GM21529 (cell line): Measurements from ENCODE around the gene TGFBR3L.
"Not testable (repeated sequence)": the region's sequence is repeated elsewhere in the genome, so short reads cannot be mapped to it uniquely, and the experiment has no call there.

Experiments used
- ATAC-seq: cut with Tn5 transposase; IDR thresholded peaks from one replicate; pipeline ENCODE4 v1.9.1; 2021; ENCODE audit not compliant: unreplicated experiment

TGFBR3L gene

DNA sequence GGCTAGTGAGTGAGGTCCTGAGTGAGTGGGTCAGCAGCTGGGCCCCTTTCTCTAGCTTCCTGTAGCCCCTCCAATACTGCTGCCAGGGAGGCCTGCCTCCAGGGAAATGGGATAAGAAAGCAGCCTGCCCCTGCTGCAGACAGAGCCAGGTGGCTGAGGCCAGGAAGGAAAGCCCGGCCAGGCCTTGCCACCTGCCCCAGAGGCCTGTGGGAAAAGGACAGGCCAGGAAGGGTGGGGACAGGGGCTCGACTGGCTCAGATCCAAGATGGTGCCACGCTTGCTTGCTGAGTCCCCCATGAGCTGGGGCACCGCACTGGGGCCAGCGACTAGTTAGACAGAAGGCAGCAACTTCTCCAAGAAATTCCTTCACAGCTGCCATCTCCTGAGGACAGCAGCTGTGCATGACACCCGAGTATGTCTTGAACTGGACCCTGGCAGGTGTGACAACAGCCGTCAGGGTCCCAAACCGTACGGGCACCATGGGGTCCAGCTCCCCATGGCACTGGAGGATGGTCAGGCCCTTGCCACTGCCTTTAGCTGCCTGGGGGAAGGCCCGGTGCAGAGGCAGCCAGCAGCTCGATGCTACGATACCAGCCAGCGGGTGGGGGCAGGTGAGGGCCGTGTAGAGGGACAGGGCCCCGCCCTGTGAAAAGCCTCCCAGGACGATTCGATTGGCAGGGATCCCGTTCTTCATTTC lies 35.4 kb upstream of the TGFBR3L start:
- no peak for ATAC-seq

DNA sequence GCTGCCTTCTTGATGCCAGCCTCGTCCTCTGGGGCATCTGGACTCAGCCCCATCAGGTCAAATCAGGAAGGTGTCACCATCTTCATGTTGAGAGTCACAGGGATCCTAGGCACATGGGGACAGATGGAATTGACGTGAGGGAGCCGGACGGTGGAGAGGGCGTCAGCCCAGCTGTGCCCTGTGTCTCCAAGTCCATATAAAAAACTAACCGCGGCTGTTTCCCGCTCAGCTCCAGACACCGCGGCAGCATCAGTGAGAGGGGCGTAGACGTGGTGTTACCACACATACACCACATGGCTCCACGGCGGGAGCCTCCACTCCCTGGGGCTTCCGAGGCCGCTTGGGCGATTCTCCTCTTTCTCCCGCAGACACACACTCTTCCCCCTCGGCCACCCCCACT lies 34.8 kb upstream of the TGFBR3L start:
- ATAC-seq = no peak

- ATAC-seq = no peak
Measured at GRCh38 chr19:7881910-7882309, 32.7 kb upstream of the TGFBR3L start.

DNA sequence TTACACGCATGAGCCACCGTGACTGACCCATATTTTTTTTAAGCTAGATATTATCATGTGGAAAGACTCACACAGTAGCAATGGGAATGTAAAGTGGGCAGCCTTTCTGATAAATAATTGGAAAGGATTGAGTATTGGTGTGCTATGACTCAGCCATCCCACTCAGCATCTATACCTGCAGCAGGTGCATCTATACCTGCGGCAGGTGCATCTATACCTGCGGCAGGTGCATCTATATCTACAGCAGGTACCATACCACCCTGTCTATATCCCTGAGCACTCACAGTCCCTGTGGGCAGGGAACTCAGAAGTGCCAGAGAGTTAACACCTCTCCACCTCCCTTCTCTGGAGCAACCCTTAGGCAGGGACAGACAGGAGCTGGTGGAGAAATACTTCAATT lies 31.5 kb upstream of the TGFBR3L start:
- ATAC-seq = no peak

- no peak for ATAC-seq
Measured at GRCh38 chr19:7883796-7884570, 30.6 kb upstream of the TGFBR3L start.

DNA sequence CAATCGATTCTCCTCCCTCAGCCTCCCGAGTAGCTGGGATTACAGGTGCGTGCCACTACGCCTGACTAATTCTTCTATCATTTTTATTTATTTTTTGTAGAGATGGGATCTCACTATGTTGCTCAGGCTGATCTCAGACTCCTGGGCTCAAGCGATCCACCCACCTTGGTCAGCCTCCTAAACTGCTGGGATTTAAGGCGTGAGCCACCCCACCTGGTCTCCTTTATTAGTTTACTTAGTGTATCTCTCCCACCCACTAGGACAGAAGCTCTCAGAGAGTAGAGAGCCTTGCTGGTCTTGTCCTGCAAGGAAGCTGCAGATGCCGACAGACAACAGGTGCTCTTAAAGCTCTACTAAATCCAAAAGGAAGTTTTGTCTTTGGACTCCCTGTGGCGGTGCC lies 28.8 kb upstream of the TGFBR3L start:
- ATAC-seq = no peak

- no peak for ATAC-seq
Measured at GRCh38 chr19:7887408-7888144, 27.1 kb upstream of the TGFBR3L start.

DNA sequence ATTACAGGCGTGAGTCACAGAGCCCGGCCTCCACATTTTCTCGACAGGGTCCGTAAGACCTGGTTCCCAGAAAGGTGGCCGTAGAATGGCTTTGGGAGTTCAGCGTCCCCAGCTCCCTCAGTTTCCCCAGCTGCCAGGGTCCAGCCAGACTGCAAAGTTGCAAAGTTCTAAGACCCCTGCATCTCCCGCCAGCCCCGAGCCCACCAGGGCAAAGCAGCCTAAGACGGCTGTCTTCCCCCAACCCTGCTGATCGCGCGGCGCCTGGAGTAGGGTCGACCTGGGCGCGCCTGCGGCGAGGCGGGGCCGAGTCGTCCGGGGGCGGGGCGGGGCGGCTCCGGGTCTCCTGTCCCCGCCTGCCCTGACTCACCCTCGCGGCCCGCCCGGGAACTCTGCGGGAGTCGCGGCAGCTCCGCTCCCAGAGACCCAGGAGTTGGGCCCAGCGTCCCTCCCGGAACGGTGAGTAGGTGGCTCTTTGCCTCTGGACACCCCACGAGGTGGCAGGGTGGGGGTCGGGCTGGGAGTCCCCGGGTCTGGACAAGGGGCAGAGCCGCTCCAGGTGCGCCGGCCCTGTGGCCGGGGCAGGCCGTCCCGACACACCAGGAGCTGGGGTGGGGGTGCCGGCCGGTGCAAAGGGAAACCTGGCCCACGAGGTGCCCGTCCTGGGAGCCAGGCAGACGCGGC lies 26.3 kb upstream of the TGFBR3L start, which contains the start of gene LRRC8E:
TSS of gene LRRC8E (plus strand) at position 366 of the 681 bp plus-strand sequence. CDS start 7,094 bp downstream, outside the sequence.
- no peak for ATAC-seq

DNA sequence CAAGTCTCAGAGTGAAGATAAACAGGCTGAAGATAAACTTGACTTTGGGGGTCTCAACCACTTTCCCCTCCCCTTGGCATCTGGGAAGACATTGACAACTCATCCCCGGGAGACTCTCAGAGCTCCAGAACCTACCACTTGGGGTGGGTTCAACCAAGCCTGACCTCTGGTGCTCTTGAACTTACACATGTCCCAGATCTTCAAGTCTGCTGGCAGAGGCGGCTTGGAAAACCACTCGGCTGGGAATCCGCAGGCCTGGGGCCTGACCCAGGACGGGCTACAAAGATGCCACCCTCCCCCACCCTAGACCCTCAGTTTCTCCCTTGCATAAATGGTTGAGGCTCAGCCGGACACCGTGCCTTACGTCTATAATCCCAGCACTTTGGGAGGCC lies 25.8 kb upstream of the TGFBR3L start:
- ATAC-seq = no peak

- not testable (repeated sequence) for ATAC-seq
Measured at GRCh38 chr19:7893362-7894101, 21.1 kb upstream of the TGFBR3L start.

DNA sequence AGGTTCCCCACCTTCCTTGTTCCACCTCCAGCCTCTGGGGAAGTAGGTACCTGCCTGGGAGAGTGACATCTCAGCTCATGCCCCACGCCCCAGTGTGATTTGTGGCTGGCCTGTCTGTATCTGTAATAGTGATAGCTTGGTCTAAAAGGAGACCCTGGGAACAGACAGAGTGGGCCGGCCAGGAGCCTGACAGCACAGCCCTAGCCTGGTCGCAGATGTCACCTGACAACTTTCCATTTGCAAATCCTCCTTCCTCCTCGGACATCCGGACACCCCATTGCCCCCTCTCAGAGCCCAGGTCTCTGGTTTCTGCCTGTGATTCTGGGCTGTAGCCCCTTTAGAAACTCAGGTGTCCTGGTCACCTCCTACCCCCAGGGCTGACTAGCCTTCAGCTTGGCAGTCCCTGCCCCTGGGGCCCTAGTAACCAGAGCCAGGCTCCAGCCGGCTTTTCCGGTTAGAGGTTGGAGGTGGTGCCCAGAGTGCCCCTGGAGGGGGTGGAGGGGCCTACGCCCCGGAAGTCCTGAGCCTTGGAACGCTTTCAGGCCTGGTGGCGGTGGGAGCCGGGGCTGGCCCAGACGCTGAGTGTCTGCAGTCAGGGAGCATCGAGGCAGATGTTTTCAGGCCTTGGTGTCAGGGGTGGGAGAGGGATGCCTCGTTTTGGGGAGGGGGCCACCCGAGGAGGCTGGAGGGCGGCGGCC lies 19.9 kb upstream of the TGFBR3L start:
- ATAC-seq = no peak

DNA sequence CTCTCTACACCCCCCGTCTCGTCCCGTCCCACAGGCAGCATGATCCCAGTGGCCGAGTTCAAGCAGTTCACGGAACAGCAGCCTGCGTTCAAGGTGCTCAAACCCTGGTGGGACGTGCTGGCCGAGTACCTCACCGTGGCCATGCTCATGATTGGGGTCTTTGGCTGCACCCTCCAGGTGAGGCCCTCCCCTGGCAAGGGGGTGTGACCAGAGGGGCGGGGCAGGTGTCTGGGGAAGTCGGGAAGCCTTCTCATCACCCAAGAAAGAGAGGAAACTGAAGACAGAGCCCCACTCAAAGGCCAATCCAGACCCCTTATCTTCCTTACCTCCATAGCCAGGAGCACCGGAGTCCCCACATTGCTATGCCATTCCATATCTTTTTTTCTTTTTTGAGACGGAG lies 19.1 kb upstream of the TGFBR3L start:
- ATAC-seq = no peak

- ATAC-seq = no peak
Measured at GRCh38 chr19:7897292-7897691, 17.3 kb upstream of the TGFBR3L start.

DNA sequence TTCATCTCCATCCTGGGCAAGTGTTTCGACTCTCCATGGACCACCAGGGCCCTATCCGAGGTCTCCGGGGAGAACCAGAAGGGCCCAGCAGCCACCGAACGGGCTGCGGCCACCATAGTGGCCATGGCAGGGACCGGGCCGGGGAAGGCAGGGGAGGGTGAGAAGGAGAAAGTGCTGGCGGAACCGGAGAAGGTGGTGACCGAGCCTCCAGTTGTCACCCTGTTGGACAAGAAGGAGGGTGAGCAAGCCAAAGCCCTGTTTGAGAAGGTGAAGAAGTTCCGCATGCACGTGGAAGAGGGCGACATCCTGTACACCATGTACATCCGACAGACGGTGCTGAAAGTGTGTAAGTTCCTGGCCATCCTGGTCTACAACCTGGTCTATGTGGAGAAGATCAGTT lies 15.7 kb upstream of the TGFBR3L start:
- ATAC-seq = no peak

DNA sequence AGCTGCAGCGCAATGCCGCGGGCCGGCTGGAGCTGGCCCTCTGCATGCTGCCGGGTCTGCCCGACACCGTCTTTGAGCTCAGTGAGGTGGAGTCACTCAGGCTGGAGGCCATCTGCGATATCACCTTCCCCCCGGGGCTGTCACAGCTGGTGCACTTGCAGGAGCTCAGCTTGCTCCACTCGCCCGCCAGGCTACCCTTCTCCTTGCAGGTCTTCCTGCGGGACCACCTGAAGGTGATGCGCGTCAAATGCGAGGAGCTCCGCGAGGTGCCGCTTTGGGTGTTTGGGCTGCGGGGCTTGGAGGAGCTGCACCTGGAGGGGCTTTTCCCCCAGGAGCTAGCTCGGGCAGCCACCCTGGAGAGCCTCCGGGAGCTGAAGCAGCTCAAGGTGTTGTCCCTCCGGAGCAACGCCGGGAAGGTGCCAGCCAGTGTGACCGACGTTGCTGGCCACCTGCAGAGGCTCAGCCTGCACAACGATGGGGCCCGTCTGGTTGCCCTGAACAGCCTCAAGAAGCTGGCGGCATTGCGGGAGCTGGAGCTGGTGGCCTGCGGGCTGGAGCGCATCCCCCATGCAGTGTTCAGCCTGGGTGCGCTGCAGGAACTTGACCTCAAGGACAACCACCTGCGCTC lies 14.8 kb upstream of the TGFBR3L start:
- no peak for ATAC-seq

GRCh38 chr19:7900401-7900870 lies 14.2 kb upstream of the TGFBR3L start:
- no peak for ATAC-seq

DNA sequence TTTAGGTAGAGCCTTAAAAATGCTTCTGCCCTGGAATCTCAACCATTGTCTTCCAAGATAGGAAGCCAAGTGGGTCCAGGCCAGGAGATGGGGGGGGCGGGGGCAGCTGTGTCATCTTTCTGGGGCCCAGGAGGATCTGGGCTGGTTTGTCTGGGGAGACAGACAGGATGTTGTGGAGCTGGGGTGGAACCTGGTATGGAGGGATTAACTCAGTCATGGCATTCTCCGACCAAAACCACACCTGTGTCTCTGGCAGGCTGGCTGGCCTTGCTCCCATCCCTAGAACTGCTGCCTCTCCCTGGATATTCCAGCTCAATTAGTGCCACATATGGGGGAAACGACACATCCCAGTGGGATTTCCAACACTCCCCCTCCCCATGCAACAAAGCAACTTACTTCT lies 13.7 kb upstream of the TGFBR3L start:
- no peak for ATAC-seq

DNA sequence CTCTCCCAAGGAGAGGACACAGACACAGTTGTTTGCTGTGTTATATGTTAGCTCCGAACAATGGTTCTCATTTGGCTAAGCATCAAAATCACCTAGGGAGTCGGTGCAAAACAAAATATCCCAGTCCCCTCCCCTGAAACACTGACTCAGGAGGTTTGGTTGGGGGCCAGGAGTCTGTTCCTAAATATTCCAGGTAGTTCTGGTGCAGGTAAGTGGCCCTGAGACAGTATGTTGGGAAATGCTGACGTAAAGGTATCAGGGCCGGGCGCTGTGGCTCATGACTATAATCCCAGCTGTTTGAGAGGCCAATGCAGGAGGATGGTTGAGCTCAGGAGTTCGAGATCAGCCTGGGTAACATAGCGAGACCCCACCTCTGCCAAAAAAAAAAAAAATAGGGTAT lies 13.3 kb upstream of the TGFBR3L start:
- ATAC-seq = no peak

- peak; percentile 3 for ATAC-seq
Measured at GRCh38 chr19:7902796-7903243, 11.8 kb upstream of the TGFBR3L start.
